ENCODE data around the gene NUP210L. TPM values are rescaled to one million over a fixed set of nuclear protein-coding genes. Genes with fewer than 3 reads are reported as not detected.
"Not testable (repeated sequence)": the region's sequence is repeated elsewhere in the genome, so short reads cannot be mapped to it uniquely, and the experiment has no call there.

NUP210L gene
- total RNA-seq, 5 donors from 2014 or later (not counting 1 experiment from before 2014, with no cell fraction given), result 0.10 to 0.35 (median 0.18) TPM

GRCh38 chr1:154137888-154138287, 17.0 kb downstream of the NUP210L start:
- no peaks in the 10 kb centered on the region for H3K27me3 ChIP-seq (replicated peaks in 1 of 2; ENCODE audit: control insufficient read depth in 2 of 2, extremely low read depth in 1 of 2, insufficient read depth in 2 of 2, low read length in 1 of 2)
- H3K4me3 ChIP-seq (ENCODE audit: control insufficient read depth in 1 of 2, extremely low read depth in 1 of 2, low read length in 1 of 2), result no peak overlapping the region
- Mint-ChIP-seq H3K4me3 (no peak overlapping the region), H3K27me3 (no peaks in the 10 kb centered on the region), H3K36me3 (no peaks in the 10 kb centered on the region), H3K27ac (no peak overlapping the region), H3K9me3 (no peaks in the 10 kb centered on the region), H3K4me1 (no peaks in the 10 kb centered on the region)
- no CpG with 5 or more reads among the region's 3 CpGs for WGBS (ENCODE audit: insufficient coverage)
- no peak for ATAC-seq (replicated peaks in 1 of 4)
- ChIA-PET POLR2A (interaction anchor here (0.6 to 0.7 kb wide), 5 partner anchors 20 to 1617 kb away, joined by 3 to 4 read pairs (median 3); no protein-coding TSS in a partner anchor), CTCF (interaction anchor here in 1 of 2 donors (0.7 kb wide), 1 partner anchor 498 kb away, joined by 3 read pairs; no protein-coding TSS in a partner anchor)
- no peak for DNase-seq
- H3K36me3 ChIP-seq (ENCODE audit: control insufficient read depth in 2 of 2, extremely low read depth in 1 of 2, insufficient read depth in 1 of 2, low read length in 1 of 2), result no peaks in the 10 kb centered on the region
- H3K9me3 ChIP-seq, result no peaks in the 10 kb centered on the region
- H3K4me1 ChIP-seq (ENCODE audit: control insufficient read depth in 1 of 2, extremely low read depth in 1 of 2, insufficient read depth in 2 of 2, low read length in 2 of 2), result no peaks in the 10 kb centered on the region
- H3K27ac ChIP-seq (ENCODE audit: low read length), result no peak overlapping the region

GRCh38 chr1:154133256-154133655, 21.6 kb downstream of the NUP210L start:
- H3K4me3 Mint-ChIP-seq, result no peak overlapping the region
- Histone ChIP-seq H3K4me1 (ENCODE audit: control insufficient read depth in 1 of 2, extremely low read depth in 1 of 2, insufficient read depth in 2 of 2, low read length in 2 of 2) (no peaks in the 10 kb centered on the region), H3K27me3 (replicated peaks in 1 of 2; ENCODE audit: control insufficient read depth in 2 of 2, extremely low read depth in 1 of 2, insufficient read depth in 2 of 2, low read length in 1 of 2) (no peaks in the 10 kb centered on the region), H3K4me3 (ENCODE audit: control insufficient read depth in 1 of 2, extremely low read depth in 1 of 2, low read length in 1 of 2) (no peak overlapping the region), H3K9me3 (no peaks in the 10 kb centered on the region), H3K36me3 (ENCODE audit: control insufficient read depth in 2 of 2, extremely low read depth in 1 of 2, insufficient read depth in 1 of 2, low read length in 1 of 2) (no peaks in the 10 kb centered on the region), H3K27ac (ENCODE audit: low read length) (no peak overlapping the region)
- no peak for ATAC-seq (replicated peaks in 1 of 4)
- ChIA-PET CTCF (no interaction called here), POLR2A (interaction anchor here in 1 of 2 donors (0.7 kb wide), 1 partner anchor 132 kb away, joined by 7 read pairs; no protein-coding TSS in a partner anchor)
- no peak overlapping the region for H3K27ac Mint-ChIP-seq
- no peak for DNase-seq
- H3K9me3 Mint-ChIP-seq, result no peaks in the 10 kb centered on the region
- H3K36me3 Mint-ChIP-seq, result no peaks in the 10 kb centered on the region
- 100% methylated on average over 1 of the region's 2 CpGs for WGBS (ENCODE audit: insufficient coverage)
- no peaks in the 10 kb centered on the region for H3K4me1 Mint-ChIP-seq
- H3K27me3 Mint-ChIP-seq, result no peaks in the 10 kb centered on the region

DNA sequence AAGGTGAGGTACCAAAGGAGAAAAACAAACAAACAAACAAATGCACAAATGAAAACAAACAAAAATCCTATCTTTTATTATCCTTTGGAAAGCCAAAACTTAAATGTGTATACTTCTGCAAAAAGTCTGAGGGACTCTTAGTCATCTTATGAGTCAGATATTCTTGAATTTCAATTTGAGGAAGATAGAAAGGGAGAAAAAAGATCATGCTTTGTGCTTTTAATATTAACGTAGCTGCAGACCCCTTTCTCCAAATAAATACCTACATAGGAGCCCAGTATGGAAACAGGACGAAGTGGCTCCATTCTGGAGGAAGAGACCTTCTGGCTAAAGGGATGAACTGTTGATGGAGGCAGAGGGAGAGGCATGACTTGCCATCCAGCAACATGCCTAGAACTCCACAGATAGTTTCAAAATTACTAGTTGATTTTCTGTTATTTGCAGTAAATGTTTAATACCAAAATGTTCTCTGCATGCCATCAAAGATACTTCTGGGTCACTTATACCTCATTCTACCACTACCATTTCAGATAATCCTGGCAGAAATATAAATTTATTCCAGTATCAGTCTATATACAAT, 25.4 kb downstream of the NUP210L start:
- ChIA-PET POLR2A (no interaction called here), CTCF (interaction anchor here in 1 of 2 donors (0.5 kb wide), 1 partner anchor 14 kb away, joined by 4 read pairs; no protein-coding TSS in a partner anchor)
- Histone ChIP-seq H3K4me1 (ENCODE audit: control insufficient read depth in 1 of 2, extremely low read depth in 1 of 2, insufficient read depth in 2 of 2, low read length in 2 of 2) (no peaks in the 10 kb centered on the region), H3K27ac (ENCODE audit: low read length) (no peak overlapping the region), H3K36me3 (ENCODE audit: control insufficient read depth in 2 of 2, extremely low read depth in 1 of 2, insufficient read depth in 1 of 2, low read length in 1 of 2) (no peaks in the 10 kb centered on the region), H3K4me3 (ENCODE audit: control insufficient read depth in 1 of 2, extremely low read depth in 1 of 2, low read length in 1 of 2) (no peak overlapping the region), H3K27me3 (replicated peaks in 1 of 2; ENCODE audit: control insufficient read depth in 2 of 2, extremely low read depth in 1 of 2, insufficient read depth in 2 of 2, low read length in 1 of 2) (no peaks in the 10 kb centered on the region), H3K9me3 (no peaks in the 10 kb centered on the region)
- DNase-seq (no peak), ATAC-seq (replicated peaks in 1 of 4) (no peak)
- Mint-ChIP-seq H3K36me3 (no peaks in the 10 kb centered on the region), H3K27me3 (no peaks in the 10 kb centered on the region), H3K4me1 (no peaks in the 10 kb centered on the region), H3K9me3 (no peaks in the 10 kb centered on the region), H3K27ac (no peak overlapping the region), H3K4me3 (no peak overlapping the region)
- no CpG with 5 or more reads among the region's 2 CpGs for WGBS (ENCODE audit: insufficient coverage)

GRCh38 chr1:154123205-154123604, 31.7 kb downstream of the NUP210L start:
- H3K4me3 Mint-ChIP-seq; H3K27me3 Mint-ChIP-seq; H3K36me3 ChIP-seq (ENCODE audit: control insufficient read depth in 2 of 2, extremely low read depth in 1 of 2, insufficient read depth in 1 of 2, low read length in 1 of 2); DNase-seq; H3K36me3 Mint-ChIP-seq; H3K27ac ChIP-seq (ENCODE audit: low read length); H3K4me1 Mint-ChIP-seq; H3K9me3 ChIP-seq; H3K27ac Mint-ChIP-seq; H3K4me3 ChIP-seq (ENCODE audit: control insufficient read depth in 1 of 2, extremely low read depth in 1 of 2, low read length in 1 of 2); POLR2A ChIA-PET; H3K27me3 ChIP-seq (replicated peaks in 1 of 2; ENCODE audit: control insufficient read depth in 2 of 2, extremely low read depth in 1 of 2, insufficient read depth in 2 of 2, low read length in 1 of 2); H3K4me1 ChIP-seq (ENCODE audit: control insufficient read depth in 1 of 2, extremely low read depth in 1 of 2, insufficient read depth in 2 of 2, low read length in 2 of 2); ATAC-seq (replicated peaks in 1 of 4); H3K9me3 Mint-ChIP-seq: not testable (repeated sequence)
- CTCF ChIA-PET, result interaction anchor here (0.5 to 0.7 kb wide), 2 partner anchors 97 to 116 kb away, joined by 3 to 4 read pairs; no protein-coding TSS in a partner anchor
- 100% methylated on average over 2 of the region's 11 CpGs for WGBS (ENCODE audit: insufficient coverage)

GRCh38 chr1:154117642-154118041, 37.2 kb downstream of the NUP210L start:
- 60% methylated on average over 1 of the region's 5 CpGs for WGBS (ENCODE audit: insufficient coverage)
- H3K9me3 Mint-ChIP-seq, result no peaks in the 10 kb centered on the region
- Histone ChIP-seq H3K4me3 (ENCODE audit: control insufficient read depth in 1 of 2, extremely low read depth in 1 of 2, low read length in 1 of 2) (no peak overlapping the region), H3K4me1 (ENCODE audit: control insufficient read depth in 1 of 2, extremely low read depth in 1 of 2, insufficient read depth in 2 of 2, low read length in 2 of 2) (peaks cover 4 to 10% of the 10 kb centered on the region in 2 experiments), H3K27ac (ENCODE audit: low read length) (no peak overlapping the region), H3K27me3 (replicated peaks in 1 of 2; ENCODE audit: control insufficient read depth in 2 of 2, extremely low read depth in 1 of 2, insufficient read depth in 2 of 2, low read length in 1 of 2) (no peaks in the 10 kb centered on the region), H3K36me3 (ENCODE audit: control insufficient read depth in 2 of 2, extremely low read depth in 1 of 2, insufficient read depth in 1 of 2, low read length in 1 of 2) (no peaks in the 10 kb centered on the region), H3K9me3 (no peaks in the 10 kb centered on the region)
- H3K27me3 Mint-ChIP-seq, result no peaks in the 10 kb centered on the region
- no peak for ATAC-seq (replicated peaks in 1 of 4)
- ChIA-PET POLR2A (interaction anchor here in 1 of 2 donors (0.7 kb wide), 1 partner anchor 226 kb away, joined by 3 read pairs; no protein-coding TSS in a partner anchor), CTCF (interaction anchor here in 1 of 2 donors (0.7 kb wide), 1 partner anchor 40 kb away, joined by 4 read pairs; no protein-coding TSS in a partner anchor)
- H3K27ac Mint-ChIP-seq, result no peak overlapping the region
- peaks cover 11 to 12% (median 12%) of the 10 kb centered on the region in 3 donors for H3K4me1 Mint-ChIP-seq
- no peaks in the 10 kb centered on the region for H3K36me3 Mint-ChIP-seq
- H3K4me3 Mint-ChIP-seq, result no peak overlapping the region
- no peak for DNase-seq

GRCh38 chr1:154115180-154115579, 39.7 kb downstream of the NUP210L start:
- H3K9me3 Mint-ChIP-seq, result no peaks in the 10 kb centered on the region
- DNase-seq (peak in 1 of 35 experiments; percentile 33), ATAC-seq (replicated peaks in 1 of 4) (peak in 1 of 4 experiments; percentile 79)
- CTCF ChIA-PET, result no interaction called here
- POLR2A ChIA-PET, result interaction anchor here in 1 of 2 donors (0.9 kb wide), 1 partner anchor 124 kb away, joined by 3 read pairs; the partner anchor contains the start of gene RPS27
- no peak overlapping the region for H3K27ac ChIP-seq (ENCODE audit: low read length)
- 14% methylated on average over 1 of the region's 1 CpG for WGBS (ENCODE audit: insufficient coverage)
- H3K27me3 ChIP-seq (replicated peaks in 1 of 2; ENCODE audit: control insufficient read depth in 2 of 2, extremely low read depth in 1 of 2, insufficient read depth in 2 of 2, low read length in 1 of 2), result no peaks in the 10 kb centered on the region
- H3K4me1 Mint-ChIP-seq, result peaks cover 11 to 12% (median 12%) of the 10 kb centered on the region in 3 donors
- H3K4me3 Mint-ChIP-seq, result no peak overlapping the region
- H3K9me3 ChIP-seq, result no peaks in the 10 kb centered on the region
- H3K36me3 Mint-ChIP-seq, result no peaks in the 10 kb centered on the region
- H3K4me1 ChIP-seq (ENCODE audit: control insufficient read depth in 1 of 2, extremely low read depth in 1 of 2, insufficient read depth in 2 of 2, low read length in 2 of 2), result peaks cover 4 to 10% of the 10 kb centered on the region in 2 experiments
- no peaks in the 10 kb centered on the region for H3K36me3 ChIP-seq (ENCODE audit: control insufficient read depth in 2 of 2, extremely low read depth in 1 of 2, insufficient read depth in 1 of 2, low read length in 1 of 2)
- no peak overlapping the region for H3K4me3 ChIP-seq (ENCODE audit: control insufficient read depth in 1 of 2, extremely low read depth in 1 of 2, low read length in 1 of 2)
- H3K27me3 Mint-ChIP-seq, result no peaks in the 10 kb centered on the region
- no peak overlapping the region for H3K27ac Mint-ChIP-seq

All from T-cell (primary cell).